ENCODE data around the gene ARHGAP10.
A peak's percentile ranks its signal among the peaks of the same experiment; 100 is the strongest.

Gene ARHGAP10

DNA sequence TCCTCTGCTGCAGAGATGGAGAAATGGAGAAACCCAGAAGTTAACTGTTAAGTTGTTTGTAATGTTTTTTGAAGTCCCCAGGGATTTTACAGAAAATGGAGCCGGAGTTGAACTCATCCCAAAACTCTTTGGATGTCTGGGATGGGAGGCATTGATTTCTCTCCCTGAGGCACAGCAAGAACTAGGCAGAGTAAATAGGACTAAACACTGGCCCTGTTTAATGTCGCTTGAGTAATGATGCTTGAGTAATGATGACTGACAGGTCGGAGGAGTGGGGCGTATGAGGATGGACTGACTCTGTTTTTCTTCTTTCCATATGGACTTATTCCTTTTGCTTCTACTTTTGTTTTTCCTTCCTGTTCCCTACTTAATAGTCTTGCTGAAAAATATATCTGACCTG is 69.9 kb downstream of the ARHGAP10 start:
- Histone ChIP-seq H3K9ac (ENCODE audit: low read length in 5 of 5) (no peak overlapping the region), H3K27ac (ENCODE audit: low read depth, low read length) (no peak overlapping the region), H3K4me3 (ENCODE audit: low read depth in 1 of 5, low read length in 5 of 5) (no peak overlapping the region), H3K36me3 (ENCODE audit: control insufficient read depth in 5 of 5, insufficient read depth in 5 of 5, low read length in 5 of 5) (no peaks in the 10 kb centered on the region), H3K9me3 (ENCODE audit: control insufficient read depth in 5 of 5, low read length in 5 of 5) (no peaks in the 10 kb centered on the region), H3K27me3 (ENCODE audit: control insufficient read depth in 5 of 5, insufficient read depth in 4 of 5, low read length in 5 of 5) (no peaks in the 10 kb centered on the region), H3K4me1 (ENCODE audit: control insufficient read depth in 5 of 5, insufficient read depth in 5 of 5, low read length in 5 of 5) (peaks cover 0 to 20% (median 11%) of the 10 kb centered on the region in 5 donors)

DNA sequence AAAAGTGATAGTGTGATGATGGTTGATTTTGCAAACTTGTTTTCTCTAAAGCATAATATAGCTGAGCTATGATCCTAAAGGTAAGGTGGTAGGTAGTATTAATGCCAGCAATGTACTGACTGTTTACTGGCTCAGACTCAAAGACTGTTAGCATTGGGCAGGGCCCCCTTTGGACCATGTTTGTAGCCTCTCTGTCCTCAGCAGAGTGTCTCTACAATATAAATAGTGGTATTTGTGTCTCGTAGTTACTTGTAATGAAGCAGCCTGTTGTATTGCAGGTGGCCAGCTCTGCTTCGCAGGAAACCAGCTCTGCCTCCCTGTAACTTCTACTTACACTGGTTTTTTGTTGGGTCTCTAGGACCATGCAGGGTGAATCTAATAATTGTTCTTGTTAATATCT is 70.5 kb downstream of the ARHGAP10 start:
- peaks cover 0 to 20% (median 11%) of the 10 kb centered on the region in 5 donors for H3K4me1 ChIP-seq (ENCODE audit: control insufficient read depth in 5 of 5, insufficient read depth in 5 of 5, low read length in 5 of 5)
- no peaks in the 10 kb centered on the region for H3K27me3 ChIP-seq (ENCODE audit: control insufficient read depth in 5 of 5, insufficient read depth in 4 of 5, low read length in 5 of 5)
- no peaks in the 10 kb centered on the region for H3K36me3 ChIP-seq (ENCODE audit: control insufficient read depth in 5 of 5, insufficient read depth in 5 of 5, low read length in 5 of 5)
- no peaks in the 10 kb centered on the region for H3K9me3 ChIP-seq (ENCODE audit: control insufficient read depth in 5 of 5, low read length in 5 of 5)
- no peak overlapping the region for H3K27ac ChIP-seq (ENCODE audit: low read depth, low read length)
- H3K9ac ChIP-seq (ENCODE audit: low read length in 5 of 5): no peak overlapping the region
- no peak overlapping the region for H3K4me3 ChIP-seq (ENCODE audit: low read depth in 1 of 5, low read length in 5 of 5)

DNA sequence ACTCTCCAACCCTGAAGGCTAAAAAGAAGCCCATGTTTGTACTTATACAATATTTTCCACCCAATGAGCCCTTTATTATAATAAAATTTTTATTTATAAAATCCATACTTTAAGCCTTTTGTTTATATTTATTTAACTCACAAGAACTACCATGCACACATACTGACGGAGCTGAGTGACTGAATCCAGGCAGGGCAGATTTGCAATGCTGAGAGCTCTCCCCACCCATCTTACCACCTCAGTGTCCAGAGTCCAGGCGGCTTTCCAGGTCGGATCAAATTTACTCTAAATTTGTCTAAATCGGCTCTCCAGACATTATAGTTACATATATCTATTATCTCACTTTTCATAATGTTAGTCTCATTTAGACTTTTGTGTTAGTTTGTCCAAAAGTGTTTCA is 74.1 kb downstream of the ARHGAP10 start:
- Histone ChIP-seq H3K4me1 (ENCODE audit: control insufficient read depth in 5 of 5, insufficient read depth in 5 of 5, low read length in 5 of 5) (peaks cover 0 to 28% (median 18%) of the 10 kb centered on the region in 5 donors), H3K27me3 (ENCODE audit: control insufficient read depth in 5 of 5, insufficient read depth in 4 of 5, low read length in 5 of 5) (no peaks in the 10 kb centered on the region), H3K9me3 (ENCODE audit: control insufficient read depth in 5 of 5, low read length in 5 of 5) (no peaks in the 10 kb centered on the region), H3K4me3 (ENCODE audit: low read depth in 1 of 5, low read length in 5 of 5) (no peak overlapping the region), H3K9ac (ENCODE audit: low read length in 5 of 5) (no peak overlapping the region), H3K27ac (ENCODE audit: low read depth, low read length) (no peak overlapping the region), H3K36me3 (ENCODE audit: control insufficient read depth in 5 of 5, insufficient read depth in 5 of 5, low read length in 5 of 5) (no peaks in the 10 kb centered on the region)

DNA sequence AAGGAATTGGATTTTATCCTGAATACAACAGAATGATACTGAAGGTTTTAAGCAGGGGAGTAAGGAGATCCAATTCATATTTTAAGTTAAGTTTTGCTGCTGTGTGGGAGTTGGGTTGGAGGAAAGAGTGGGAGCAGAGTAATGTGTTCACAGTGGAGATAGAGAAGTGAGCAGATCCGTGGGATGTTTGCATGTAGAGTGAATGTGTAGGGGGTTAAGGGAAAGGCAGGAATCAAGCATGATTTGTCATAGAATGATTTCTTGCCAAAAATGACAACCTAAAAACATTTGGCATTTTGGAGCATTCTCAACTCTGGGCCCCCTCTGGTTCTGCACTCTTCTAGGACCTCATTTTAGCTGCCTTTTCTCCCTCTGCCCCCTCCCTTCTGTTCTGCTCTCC is 76.6 kb downstream of the ARHGAP10 start:
- Histone ChIP-seq H3K4me3 (ENCODE audit: low read depth in 1 of 5, low read length in 5 of 5) (no peak overlapping the region), H3K9ac (ENCODE audit: low read length in 5 of 5) (peak overlapping the region in 1 of 5 donors; percentile 6), H3K9me3 (ENCODE audit: control insufficient read depth in 5 of 5, low read length in 5 of 5) (no peaks in the 10 kb centered on the region), H3K36me3 (ENCODE audit: control insufficient read depth in 5 of 5, insufficient read depth in 5 of 5, low read length in 5 of 5) (no peaks in the 10 kb centered on the region), H3K27me3 (ENCODE audit: control insufficient read depth in 5 of 5, insufficient read depth in 4 of 5, low read length in 5 of 5) (no peaks in the 10 kb centered on the region), H3K27ac (ENCODE audit: low read depth, low read length) (no peak overlapping the region), H3K4me1 (ENCODE audit: control insufficient read depth in 5 of 5, insufficient read depth in 5 of 5, low read length in 5 of 5) (peaks cover 3 to 30% (median 22%) of the 10 kb centered on the region in 5 donors)

DNA sequence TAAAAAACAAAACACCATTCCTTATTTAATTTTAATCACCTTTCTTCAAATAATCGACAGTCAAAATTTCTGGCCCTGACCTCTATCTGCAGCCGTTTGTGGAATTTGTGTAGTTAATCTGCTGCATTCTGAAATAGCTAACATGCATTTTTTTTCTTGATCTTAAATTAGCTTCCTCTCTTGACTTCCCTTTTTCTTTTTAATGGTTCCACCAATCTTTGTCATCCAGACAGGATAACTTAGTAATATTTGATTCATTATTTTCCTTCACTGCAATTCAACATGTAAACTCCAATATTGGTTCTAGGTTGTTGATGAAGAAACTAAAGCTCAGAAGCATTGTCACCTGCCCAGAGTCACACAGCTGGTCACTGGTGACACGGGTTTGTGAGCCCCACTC is 77.3 kb downstream of the ARHGAP10 start:
- H3K9me3 ChIP-seq (ENCODE audit: control insufficient read depth in 5 of 5, low read length in 5 of 5): no peaks in the 10 kb centered on the region
- H3K27ac ChIP-seq (ENCODE audit: low read depth, low read length): no peak overlapping the region
- peaks cover 5 to 38% (median 30%) of the 10 kb centered on the region in 5 donors for H3K4me1 ChIP-seq (ENCODE audit: control insufficient read depth in 5 of 5, insufficient read depth in 5 of 5, low read length in 5 of 5)
- H3K4me3 ChIP-seq (ENCODE audit: low read depth in 1 of 5, low read length in 5 of 5): no peak overlapping the region
- no peaks in the 10 kb centered on the region for H3K27me3 ChIP-seq (ENCODE audit: control insufficient read depth in 5 of 5, insufficient read depth in 4 of 5, low read length in 5 of 5)
- no peaks in the 10 kb centered on the region for H3K36me3 ChIP-seq (ENCODE audit: control insufficient read depth in 5 of 5, insufficient read depth in 5 of 5, low read length in 5 of 5)
- no peak overlapping the region for H3K9ac ChIP-seq (ENCODE audit: low read length in 5 of 5)

DNA sequence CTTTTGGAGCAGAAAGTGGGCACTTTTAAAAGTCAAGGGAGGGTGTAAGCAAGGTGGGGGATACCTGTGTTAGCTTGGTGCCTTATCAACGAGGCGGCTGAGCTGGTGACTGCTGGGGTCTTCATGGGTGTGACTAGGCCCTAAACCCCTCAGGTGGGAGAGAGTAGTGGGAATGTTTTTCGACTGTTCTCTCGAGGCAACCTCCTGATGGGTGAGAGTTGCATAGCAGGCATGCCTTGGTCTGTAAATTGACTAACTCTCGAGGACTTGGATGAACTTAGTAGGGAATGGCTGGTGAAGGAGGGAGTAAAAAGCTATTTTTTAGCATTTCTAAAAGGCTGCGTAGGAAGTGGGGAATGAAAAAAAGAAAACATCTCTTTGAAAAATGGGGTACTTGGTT is 80.0 kb downstream of the ARHGAP10 start:
- peaks cover 10 to 63% (median 47%) of the 10 kb centered on the region in 5 donors for H3K4me1 ChIP-seq (ENCODE audit: control insufficient read depth in 5 of 5, insufficient read depth in 5 of 5, low read length in 5 of 5)
- no peak overlapping the region for H3K9ac ChIP-seq (ENCODE audit: low read length in 5 of 5)
- H3K27ac ChIP-seq (ENCODE audit: low read depth, low read length): no peak overlapping the region
- no peaks in the 10 kb centered on the region for H3K27me3 ChIP-seq (ENCODE audit: control insufficient read depth in 5 of 5, insufficient read depth in 4 of 5, low read length in 5 of 5)
- no peaks in the 10 kb centered on the region for H3K9me3 ChIP-seq (ENCODE audit: control insufficient read depth in 5 of 5, low read length in 5 of 5)
- H3K4me3 ChIP-seq (ENCODE audit: low read depth in 1 of 5, low read length in 5 of 5): no peak overlapping the region
- H3K36me3 ChIP-seq (ENCODE audit: control insufficient read depth in 5 of 5, insufficient read depth in 5 of 5, low read length in 5 of 5): no peaks in the 10 kb centered on the region

DNA sequence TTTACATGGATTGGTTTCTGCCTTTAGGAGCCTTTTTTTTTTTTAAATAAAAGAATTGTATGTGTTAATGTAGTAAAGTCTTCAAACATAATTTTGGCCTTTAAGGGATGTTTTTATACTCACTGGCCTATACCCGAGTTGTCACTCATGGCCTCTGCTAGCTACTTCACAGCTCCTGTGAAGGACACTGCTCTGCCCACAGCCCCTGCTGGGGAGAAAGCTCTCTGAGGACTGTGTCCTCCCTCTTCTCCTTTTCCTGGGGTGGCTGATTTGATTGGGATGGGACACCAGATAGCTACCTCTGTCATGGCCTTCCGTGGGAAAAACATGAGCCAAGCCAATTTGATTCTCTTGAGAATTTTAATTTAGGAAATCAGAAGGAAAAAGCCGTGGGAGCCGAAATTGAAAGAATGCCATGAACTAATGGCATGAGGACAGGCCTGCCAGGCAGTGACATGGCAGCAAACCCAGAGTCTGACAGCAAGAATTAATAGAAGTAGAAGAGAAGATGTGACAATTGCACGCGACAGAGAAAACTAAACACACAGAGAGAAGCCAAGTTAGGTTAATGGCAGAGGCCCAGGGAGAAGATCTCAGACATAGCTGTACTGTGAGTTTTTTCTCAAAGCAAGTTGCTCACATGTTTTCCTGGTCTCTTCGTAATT is 81.4 kb downstream of the ARHGAP10 start:
- Histone ChIP-seq H3K27ac (ENCODE audit: low read depth, low read length) (peak overlapping the region; percentile 21), H3K27me3 (ENCODE audit: control insufficient read depth in 5 of 5, insufficient read depth in 4 of 5, low read length in 5 of 5) (no peaks in the 10 kb centered on the region), H3K9me3 (ENCODE audit: control insufficient read depth in 5 of 5, low read length in 5 of 5) (no peaks in the 10 kb centered on the region), H3K36me3 (ENCODE audit: control insufficient read depth in 5 of 5, insufficient read depth in 5 of 5, low read length in 5 of 5) (no peaks in the 10 kb centered on the region), H3K4me3 (ENCODE audit: low read depth in 1 of 5, low read length in 5 of 5) (no peak overlapping the region), H3K4me1 (ENCODE audit: control insufficient read depth in 5 of 5, insufficient read depth in 5 of 5, low read length in 5 of 5) (peaks cover 10 to 63% (median 53%) of the 10 kb centered on the region in 5 donors), H3K9ac (ENCODE audit: low read length in 5 of 5) (no peak overlapping the region)

DNA sequence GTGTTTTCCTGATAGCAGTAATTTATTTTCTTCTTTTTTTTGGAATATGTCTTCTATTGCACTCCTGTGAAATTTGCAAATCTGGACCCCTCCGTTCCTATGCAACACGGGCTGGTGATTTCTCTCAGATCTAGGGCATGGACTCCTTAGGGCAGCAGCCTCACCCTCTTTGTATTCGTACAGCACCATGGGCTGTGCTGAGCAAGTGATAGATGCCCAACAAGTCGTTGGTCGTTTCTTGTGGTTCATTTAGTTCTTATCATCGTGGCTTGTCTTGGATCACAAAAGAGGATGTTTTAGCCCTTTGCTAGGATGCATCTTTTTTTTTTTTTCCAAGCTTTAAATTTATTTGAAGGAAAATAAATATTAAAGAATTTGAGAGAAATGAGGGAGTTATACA is 82.1 kb downstream of the ARHGAP10 start:
- no peak overlapping the region for H3K4me3 ChIP-seq (ENCODE audit: low read depth in 1 of 5, low read length in 5 of 5)
- H3K27ac ChIP-seq (ENCODE audit: low read depth, low read length): peak overlapping the region; percentile 21
- H3K36me3 ChIP-seq (ENCODE audit: control insufficient read depth in 5 of 5, insufficient read depth in 5 of 5, low read length in 5 of 5): no peaks in the 10 kb centered on the region
- H3K27me3 ChIP-seq (ENCODE audit: control insufficient read depth in 5 of 5, insufficient read depth in 4 of 5, low read length in 5 of 5): no peaks in the 10 kb centered on the region
- no peaks in the 10 kb centered on the region for H3K9me3 ChIP-seq (ENCODE audit: control insufficient read depth in 5 of 5, low read length in 5 of 5)
- no peak overlapping the region for H3K9ac ChIP-seq (ENCODE audit: low read length in 5 of 5)
- H3K4me1 ChIP-seq (ENCODE audit: control insufficient read depth in 5 of 5, insufficient read depth in 5 of 5, low read length in 5 of 5): peaks cover 10 to 56% (median 48%) of the 10 kb centered on the region in 5 donors

DNA sequence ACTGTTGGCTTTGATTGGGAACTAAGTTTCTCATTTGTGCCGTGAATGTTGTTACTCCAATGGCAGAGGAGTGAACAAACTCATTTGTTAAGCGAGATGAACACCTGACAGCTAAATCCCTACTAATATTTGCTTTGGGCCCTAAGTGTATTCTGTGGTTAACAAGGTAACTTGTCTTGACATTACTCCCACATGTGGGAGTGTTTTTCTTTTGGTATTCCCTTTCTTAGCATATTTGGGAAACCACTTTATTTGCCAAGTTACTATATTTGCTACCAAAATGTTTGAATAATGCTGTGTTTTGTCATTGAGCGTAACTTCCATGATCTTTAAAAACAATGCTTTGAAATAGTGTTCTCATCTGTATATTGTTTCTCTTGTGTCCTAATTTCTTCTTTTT is 82.5 kb downstream of the ARHGAP10 start:
- no peak overlapping the region for H3K27ac ChIP-seq (ENCODE audit: low read depth, low read length)
- no peak overlapping the region for H3K9ac ChIP-seq (ENCODE audit: low read length in 5 of 5)
- no peak overlapping the region for H3K4me3 ChIP-seq (ENCODE audit: low read depth in 1 of 5, low read length in 5 of 5)
- H3K36me3 ChIP-seq (ENCODE audit: control insufficient read depth in 5 of 5, insufficient read depth in 5 of 5, low read length in 5 of 5): no peaks in the 10 kb centered on the region
- H3K4me1 ChIP-seq (ENCODE audit: control insufficient read depth in 5 of 5, insufficient read depth in 5 of 5, low read length in 5 of 5): peaks cover 10 to 54% (median 47%) of the 10 kb centered on the region in 5 donors
- H3K27me3 ChIP-seq (ENCODE audit: control insufficient read depth in 5 of 5, insufficient read depth in 4 of 5, low read length in 5 of 5): no peaks in the 10 kb centered on the region
- no peaks in the 10 kb centered on the region for H3K9me3 ChIP-seq (ENCODE audit: control insufficient read depth in 5 of 5, low read length in 5 of 5)

DNA sequence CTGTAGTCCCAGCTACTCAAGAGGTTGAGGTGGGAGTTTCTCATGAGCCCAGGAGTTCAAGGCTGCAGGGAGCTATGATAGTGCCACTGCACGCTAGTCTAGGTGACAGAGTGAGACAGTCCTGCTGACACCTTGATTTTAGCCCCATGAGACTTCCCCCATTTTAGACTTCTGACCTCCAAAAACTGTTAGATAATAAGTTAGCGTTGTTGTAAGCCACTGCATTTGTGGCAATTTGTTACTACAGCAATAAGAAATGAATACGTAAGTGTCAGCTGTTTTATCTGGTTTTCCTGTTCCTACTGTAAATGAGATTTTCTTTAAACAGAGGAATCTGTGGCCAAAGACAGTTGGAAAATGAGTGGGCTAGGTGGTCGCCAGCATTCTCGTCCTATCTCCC is 83.9 kb downstream of the ARHGAP10 start:
- no peak overlapping the region for H3K27ac ChIP-seq (ENCODE audit: low read depth, low read length)
- H3K36me3 ChIP-seq (ENCODE audit: control insufficient read depth in 5 of 5, insufficient read depth in 5 of 5, low read length in 5 of 5): no peaks in the 10 kb centered on the region
- H3K9ac ChIP-seq (ENCODE audit: low read length in 5 of 5): no peak overlapping the region
- H3K9me3 ChIP-seq (ENCODE audit: control insufficient read depth in 5 of 5, low read length in 5 of 5): no peaks in the 10 kb centered on the region
- H3K4me3 ChIP-seq (ENCODE audit: low read depth in 1 of 5, low read length in 5 of 5): no peak overlapping the region
- peaks cover 10 to 50% (median 40%) of the 10 kb centered on the region in 5 donors for H3K4me1 ChIP-seq (ENCODE audit: control insufficient read depth in 5 of 5, insufficient read depth in 5 of 5, low read length in 5 of 5)
- H3K27me3 ChIP-seq (ENCODE audit: control insufficient read depth in 5 of 5, insufficient read depth in 4 of 5, low read length in 5 of 5): no peaks in the 10 kb centered on the region

Data from subcutaneous abdominal adipose tissue (tissue), 5 donors.